ENCODE results near the gene TPRA1.

Gene TPRA1

GRCh38 chr3:127549826-127550467 lies 40.6 kb downstream of the TPRA1 start:
- H3K36me3 ChIP-seq (ENCODE audit: control insufficient read depth, low read depth, low read length) = no peaks in the 10 kb centered on the region
- no peak overlapping the region for H3K4me3 ChIP-seq (ENCODE audit: low read length)
- no peak overlapping the region for H3K27ac ChIP-seq (ENCODE audit: low read length)
- H3K4me1 ChIP-seq (ENCODE audit: control insufficient read depth, low read depth, low read length) = no peaks in the 10 kb centered on the region
- no peak overlapping the region for H3K9ac ChIP-seq (ENCODE audit: low read length)
- H3K27me3 ChIP-seq (ENCODE audit: control insufficient read depth, insufficient read depth, low read length) = peaks cover 4% of the 10 kb centered on the region
- no peaks in the 10 kb centered on the region for H3K9me3 ChIP-seq (ENCODE audit: control insufficient read depth, low read depth, low read length)

- H3K9me3 ChIP-seq (ENCODE audit: control insufficient read depth, low read depth, low read length) = no peaks in the 10 kb centered on the region
- H3K27me3 ChIP-seq (ENCODE audit: control insufficient read depth, insufficient read depth, low read length) = peaks cover 4% of the 10 kb centered on the region
- no peaks in the 10 kb centered on the region for H3K36me3 ChIP-seq (ENCODE audit: control insufficient read depth, low read depth, low read length)
- H3K9ac ChIP-seq (ENCODE audit: low read length) = no peak overlapping the region
- no peak overlapping the region for H3K27ac ChIP-seq (ENCODE audit: low read length)
- H3K4me1 ChIP-seq (ENCODE audit: control insufficient read depth, low read depth, low read length) = no peaks in the 10 kb centered on the region
- peak overlapping the region; percentile 66 for H3K4me3 ChIP-seq (ENCODE audit: low read length)
Observed at GRCh38 chr3:127547761-127548605, 42.5 kb downstream of the TPRA1 start.

- Histone ChIP-seq H3K27ac (ENCODE audit: low read length) (no peak overlapping the region), H3K4me3 (ENCODE audit: low read length) (peak overlapping the region; percentile 63), H3K9ac (ENCODE audit: low read length) (no peak overlapping the region), H3K27me3 (ENCODE audit: control insufficient read depth, insufficient read depth, low read length) (peaks cover 4% of the 10 kb centered on the region), H3K4me1 (ENCODE audit: control insufficient read depth, low read depth, low read length) (no peaks in the 10 kb centered on the region), H3K9me3 (ENCODE audit: control insufficient read depth, low read depth, low read length) (no peaks in the 10 kb centered on the region), H3K36me3 (ENCODE audit: control insufficient read depth, low read depth, low read length) (no peaks in the 10 kb centered on the region)
Observed at GRCh38 chr3:127546970-127547733, 43.4 kb downstream of the TPRA1 start.

- Histone ChIP-seq H3K9ac (ENCODE audit: low read length) (no peak overlapping the region), H3K4me1 (ENCODE audit: control insufficient read depth, low read depth, low read length) (no peaks in the 10 kb centered on the region), H3K27ac (ENCODE audit: low read length) (no peak overlapping the region), H3K27me3 (ENCODE audit: control insufficient read depth, insufficient read depth, low read length) (peaks cover 4% of the 10 kb centered on the region), H3K36me3 (ENCODE audit: control insufficient read depth, low read depth, low read length) (no peaks in the 10 kb centered on the region), H3K4me3 (ENCODE audit: low read length) (no peak overlapping the region), H3K9me3 (ENCODE audit: control insufficient read depth, low read depth, low read length) (no peaks in the 10 kb centered on the region)
Observed at GRCh38 chr3:127546554-127546953, 44.0 kb downstream of the TPRA1 start.

- Histone ChIP-seq H3K9me3 (ENCODE audit: control insufficient read depth, low read depth, low read length) (no peaks in the 10 kb centered on the region), H3K4me1 (ENCODE audit: control insufficient read depth, low read depth, low read length) (no peaks in the 10 kb centered on the region), H3K36me3 (ENCODE audit: control insufficient read depth, low read depth, low read length) (no peaks in the 10 kb centered on the region), H3K4me3 (ENCODE audit: low read length) (no peak overlapping the region), H3K27me3 (ENCODE audit: control insufficient read depth, insufficient read depth, low read length) (peaks cover 4% of the 10 kb centered on the region), H3K27ac (ENCODE audit: low read length) (no peak overlapping the region), H3K9ac (ENCODE audit: low read length) (no peak overlapping the region)
Observed at GRCh38 chr3:127545711-127546457, 44.6 kb downstream of the TPRA1 start.

GRCh38 chr3:127545216-127545615 lies 45.3 kb downstream of the TPRA1 start:
- Histone ChIP-seq H3K9me3 (ENCODE audit: control insufficient read depth, low read depth, low read length) (no peaks in the 10 kb centered on the region), H3K36me3 (ENCODE audit: control insufficient read depth, low read depth, low read length) (no peaks in the 10 kb centered on the region)

GRCh38 chr3:127544803-127545201 lies 45.7 kb downstream of the TPRA1 start:
- H3K36me3 ChIP-seq (ENCODE audit: control insufficient read depth, low read depth, low read length) = no peaks in the 10 kb centered on the region
- H3K27me3 ChIP-seq (ENCODE audit: control insufficient read depth, insufficient read depth, low read length) = peaks cover 4% of the 10 kb centered on the region
- H3K4me3 ChIP-seq (ENCODE audit: low read length) = no peak overlapping the region
- H3K27ac ChIP-seq (ENCODE audit: low read length) = no peak overlapping the region
- H3K9me3 ChIP-seq (ENCODE audit: control insufficient read depth, low read depth, low read length) = no peaks in the 10 kb centered on the region
- H3K9ac ChIP-seq (ENCODE audit: low read length) = no peak overlapping the region
- no peaks in the 10 kb centered on the region for H3K4me1 ChIP-seq (ENCODE audit: control insufficient read depth, low read depth, low read length)

More at GRCh38 chr3:127545216-127545615, 45.3 kb downstream of the TPRA1 start:
- Histone ChIP-seq H3K27ac (ENCODE audit: low read length) (no peak overlapping the region), H3K9ac (ENCODE audit: low read length) (no peak overlapping the region), H3K4me3 (ENCODE audit: low read length) (no peak overlapping the region), H3K4me1 (ENCODE audit: control insufficient read depth, low read depth, low read length) (no peaks in the 10 kb centered on the region), H3K27me3 (ENCODE audit: control insufficient read depth, insufficient read depth, low read length) (peaks cover 4% of the 10 kb centered on the region)

- Histone ChIP-seq H3K4me3 (ENCODE audit: low read length) (no peak overlapping the region), H3K9me3 (ENCODE audit: control insufficient read depth, low read depth, low read length) (no peaks in the 10 kb centered on the region), H3K27ac (ENCODE audit: low read length) (no peak overlapping the region), H3K36me3 (ENCODE audit: control insufficient read depth, low read depth, low read length) (no peaks in the 10 kb centered on the region), H3K9ac (ENCODE audit: low read length) (no peak overlapping the region), H3K4me1 (ENCODE audit: control insufficient read depth, low read depth, low read length) (no peaks in the 10 kb centered on the region), H3K27me3 (ENCODE audit: control insufficient read depth, insufficient read depth, low read length) (peaks cover 4% of the 10 kb centered on the region)
Observed at GRCh38 chr3:127544192-127544802, 46.2 kb downstream of the TPRA1 start.

- Histone ChIP-seq H3K9me3 (ENCODE audit: control insufficient read depth, low read depth, low read length) (no peaks in the 10 kb centered on the region), H3K4me3 (ENCODE audit: low read length) (no peak overlapping the region), H3K4me1 (ENCODE audit: control insufficient read depth, low read depth, low read length) (no peaks in the 10 kb centered on the region), H3K27me3 (ENCODE audit: control insufficient read depth, insufficient read depth, low read length) (peaks cover 4% of the 10 kb centered on the region), H3K9ac (ENCODE audit: low read length) (no peak overlapping the region), H3K36me3 (ENCODE audit: control insufficient read depth, low read depth, low read length) (no peaks in the 10 kb centered on the region), H3K27ac (ENCODE audit: low read length) (no peak overlapping the region)
Observed at GRCh38 chr3:127543441-127543840, 47.1 kb downstream of the TPRA1 start.

- Histone ChIP-seq H3K36me3 (ENCODE audit: control insufficient read depth, low read depth, low read length) (no peaks in the 10 kb centered on the region), H3K27me3 (ENCODE audit: control insufficient read depth, insufficient read depth, low read length) (peaks cover 4% of the 10 kb centered on the region), H3K4me3 (ENCODE audit: low read length) (no peak overlapping the region), H3K9ac (ENCODE audit: low read length) (no peak overlapping the region), H3K9me3 (ENCODE audit: control insufficient read depth, low read depth, low read length) (no peaks in the 10 kb centered on the region), H3K4me1 (ENCODE audit: control insufficient read depth, low read depth, low read length) (no peaks in the 10 kb centered on the region), H3K27ac (ENCODE audit: low read length) (no peak overlapping the region)
Observed at GRCh38 chr3:127542441-127542952, 48.0 kb downstream of the TPRA1 start.

Measured in iPS-18a (cell line).